Panc1 (cell line): ENCODE data around the gene ABCC10. TPM values are rescaled to one million over a fixed set of nuclear protein-coding genes. Genes with fewer than 3 reads are reported as not detected.

Experiments used
- ATAC-seq: fragments of 200-7000 bp; cut with Tn5 transposase; 2 replicates; pipeline ENCODE4 v1.9.1; 2020; ENCODE audit warnings: mild to moderate bottlenecking, moderate library complexity
- BruUV-seq: library from RNA; stranded (reverse); fragments of 400-500 nt; replicated peaks from 2 replicates; lab custom pipeline; 2021; lab: Mats Ljungman, UMichigan
- CTCF ChIA-PET: fragments of 300-600 bp; sonication (Branson Sonifier 250); formaldehyde crosslinking; loops from one replicate; lab custom pipeline; 2022; ENCODE audit warnings: antibody characterized with exemption; lab: Charles Lee
- POLR2A ChIA-PET: fragments of 300-600 bp; sonication (Branson Sonifier 250); formaldehyde crosslinking; loops from one replicate; lab custom pipeline; 2022; ENCODE audit warnings: antibody characterized with exemption; lab: Charles Lee
- DNase-seq: peaks from one replicate; pipeline ENCODE4 v3.0.0-alpha.2; 2010; ENCODE audit warnings: low read depth, low spot score
- H3K27ac ChIP-seq: 2 replicates; pipeline ENCODE4 v1.5.1; 2011; ENCODE audit warnings: mild to moderate bottlenecking, low read length, inconsistent platforms
- H3K27me3 ChIP-seq: fragments of 200-500 bp; sonication (Bioruptor generic); 2 replicates; pipeline ENCODE4 v1.6.0; 2014; ENCODE audit warnings: low read length, inconsistent platforms; ENCODE audit not compliant: control insufficient read depth, insufficient read depth
- H3K36me3 ChIP-seq: fragments of 200-500 bp; sonication (Bioruptor generic); 2 replicates; pipeline ENCODE4 v1.5.1; 2014; ENCODE audit warnings: inconsistent platforms, mild to moderate bottlenecking, low read length, moderate library complexity; ENCODE audit not compliant: control insufficient read depth, insufficient read depth
- H3K4me1 ChIP-seq: 2 replicates; pipeline ENCODE4 v1.5.1; 2011; ENCODE audit warnings: inconsistent platforms, mild to moderate bottlenecking, low read length, moderate library complexity; ENCODE audit not compliant: control insufficient read depth, insufficient read depth
- H3K4me3 ChIP-seq, 2 experiments: 2 replicates each; pipeline ENCODE4 v1.5.1; 2011 to 2012; ENCODE audit warnings: low read depth in 2 of 2, low read length in 2 of 2, mild to moderate bottlenecking in 2 of 2, inconsistent platforms in 1 of 2, moderate library complexity in 1 of 2
- H3K9me3 ChIP-seq: fragments of 200-500 bp; sonication (Bioruptor generic); 2 replicates; pipeline ENCODE4 v1.5.1; 2014; ENCODE audit warnings: low read depth, mild to moderate bottlenecking, inconsistent platforms, low read length, moderate library complexity; ENCODE audit not compliant: control insufficient read depth, insufficient read depth
- CTCF ChIP-seq: fragments of 450-650 bp; IDR thresholded peaks from 2 replicates; pipeline ENCODE4 v1.5.1; 2017; ENCODE audit warnings: mild to moderate bottlenecking
- POLR2AphosphoS5 ChIP-seq: IDR thresholded peaks from 2 replicates; pipeline ENCODE4 v1.6.1; 2012; ENCODE audit warnings: mild to moderate bottlenecking, low read depth, low read length, moderate library complexity
- REST ChIP-seq, 2 experiments: IDR thresholded peaks; 2 replicates each; pipeline ENCODE4 v1.6.1; 2011 to 2012; ENCODE audit warnings: low read depth in 2 of 2, control low read depth in 1 of 2, low read length in 1 of 2, mild to moderate bottlenecking in 1 of 2, moderate library complexity in 1 of 2; ENCODE audit not compliant: insufficient read depth in 1 of 2
- SIN3A ChIP-seq: IDR thresholded peaks from 2 replicates; pipeline ENCODE4 v1.6.1; 2012; ENCODE audit warnings: low read depth, mild to moderate bottlenecking, low read length, moderate library complexity, borderline replicate concordance; ENCODE audit not compliant: insufficient read depth
- TCF7L2 ChIP-seq: IDR thresholded peaks from 2 replicates; pipeline ENCODE4 v1.6.1; 2011; ENCODE audit warnings: mild to moderate bottlenecking, low read depth, low read length, inconsistent platforms
- in situ Hi-C: cut with HindIII; loops from 2 replicates; pipeline ENCODE4 v1.10.0; 2016; ENCODE audit warnings: low sequenced_read_pairs, low pct_unique_long_range_greater_than_20kb
- intact Hi-C: fragments of 100-400 bp; cut with micrococcal nuclease; formaldehyde crosslinking; loops from one replicate; pipeline ENCODE4 v1.10.0; 2022; ENCODE audit not compliant: unreplicated experiment
- total RNA-seq: library from RNA; stranded (reverse); gene quantifications from one replicate; pipeline ENCODE4 v1.2.1, GENCODE V29; 2021; ENCODE audit not compliant: unreplicated experiment

ABCC10 gene
- total RNA-seq, 1 experiment from 2014 or later = 52.7 TPM

GRCh38 chr6:43489277-43490072 lies 62.1 kb downstream of the ABCC10 start:
- no peak for ATAC-seq
- no TSS peak for BruUV-seq

DNA sequence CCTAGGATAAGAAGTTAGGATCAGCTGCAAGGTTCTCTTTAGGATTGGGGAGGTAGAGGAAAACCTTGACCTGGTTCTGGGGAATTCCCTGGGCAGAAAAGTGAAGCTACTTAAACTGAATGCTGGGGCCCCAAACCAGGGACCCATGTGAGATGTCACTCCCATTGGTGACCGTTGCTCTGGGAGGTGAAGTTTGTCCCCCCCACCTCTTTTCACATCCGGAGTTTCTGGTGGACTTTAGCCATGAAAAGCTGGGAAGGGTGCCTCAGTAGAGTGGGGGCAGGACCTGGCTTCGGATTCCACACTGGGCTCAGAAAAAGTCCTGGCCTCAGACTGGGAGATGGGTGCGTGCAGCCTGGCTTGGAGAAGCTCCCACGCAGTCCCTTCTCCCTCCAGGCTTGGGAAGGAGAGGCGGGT lies 63.2 kb downstream of the ABCC10 start:
- Histone ChIP-seq H3K9me3 (no peaks in the 10 kb centered on the region), H3K36me3 (no peaks in the 10 kb centered on the region), H3K4me1 (peaks cover 11% of the 10 kb centered on the region), H3K27me3 (no peaks in the 10 kb centered on the region), H3K4me3 (no peak overlapping the region), H3K27ac (no peak overlapping the region)
- ChIA-PET POLR2A (interaction anchor here (0.6 kb wide), 1 partner anchor 26 kb away, joined by 3 read pairs; no protein-coding TSS in a partner anchor), CTCF (no interaction called here)
- DNase-seq (no peak), ATAC-seq (no peak)
- in situ Hi-C loops (no loop called here), intact Hi-C loops (no loop called here)
- no TSS peak for BruUV-seq
- TF ChIP-seq TCF7L2 = no peak
- TF ChIP-seq POLR2AphosphoS5 = no peak
- TF ChIP-seq REST (IDR thresholded peaks at IDR 0.05; ENCODE audit: insufficient read depth in 1 of 2, low read depth in 2 of 2, low read length in 1 of 2) = no peak
- TF ChIP-seq SIN3A = no peak

More at GRCh38 chr6:43489277-43490072, 62.1 kb downstream of the ABCC10 start:
- intact Hi-C loops = no loop called here
- TF ChIP-seq CTCF (no peak), POLR2AphosphoS5 (no peak), REST (IDR thresholded peaks at IDR 0.05; ENCODE audit: insufficient read depth in 1 of 2, low read depth in 2 of 2, low read length in 1 of 2) (no peak), SIN3A (no peak), TCF7L2 (no peak)
- ChIA-PET POLR2A (no interaction called here), CTCF (interaction anchor here (0.5 kb wide), 1 partner anchor 438 kb away, joined by 5 read pairs; no protein-coding TSS in a partner anchor)
- Histone ChIP-seq H3K9me3 (no peaks in the 10 kb centered on the region), H3K4me1 (peaks cover 3% of the 10 kb centered on the region; the same call in 1 of the 2 replicates), H3K27ac (no peak overlapping the region), H3K4me3 (no peak overlapping the region), H3K36me3 (no peaks in the 10 kb centered on the region), H3K27me3 (no peaks in the 10 kb centered on the region)
- no peak for DNase-seq
- in situ Hi-C loops = no loop called here
